H9 (cell line): ENCODE results near the gene NUP133. TPM values are rescaled to one million over a fixed set of nuclear protein-coding genes. Genes with fewer than 3 reads are reported as not detected.

Source experiments
- DNase-seq: peaks from one replicate; pipeline ENCODE4 v3.0.0-alpha.2; 2017
- H2AFZ ChIP-seq: one replicate; pipeline ENCODE4 v1.6.1; 2013; ENCODE audit warnings: mild to moderate bottlenecking, low read length, control low read depth, moderate library complexity
- H2AK5ac ChIP-seq: 2 replicates; pipeline ENCODE4 v1.6.1; 2013; ENCODE audit warnings: low read length, control low read depth, mixed read lengths; ENCODE audit not compliant: insufficient read length
- H2BK120ac ChIP-seq: one replicate; pipeline ENCODE4 v1.6.1; 2013; ENCODE audit warnings: low read depth, mild to moderate bottlenecking, low read length, control low read depth, inconsistent platforms; ENCODE audit not compliant: poor library complexity, severe bottlenecking
- H2BK12ac ChIP-seq: 2 replicates; pipeline ENCODE4 v1.6.1; 2013; ENCODE audit warnings: low read length, control low read depth, mixed read lengths, low read depth; ENCODE audit not compliant: insufficient read length
- H2BK15ac ChIP-seq: 2 replicates; pipeline ENCODE4 v1.6.1; 2013; ENCODE audit warnings: low read depth, low read length, control low read depth
- H2BK20ac ChIP-seq: one replicate; pipeline ENCODE4 v1.6.1; 2013; ENCODE audit warnings: low read depth, mild to moderate bottlenecking, low read length, control low read depth, inconsistent platforms; ENCODE audit not compliant: poor library complexity, severe bottlenecking
- H2BK5ac ChIP-seq: 2 replicates; pipeline ENCODE4 v1.6.1; 2013; ENCODE audit warnings: low read length, control low read depth, mixed read lengths; ENCODE audit not compliant: insufficient read length
- H3K14ac ChIP-seq: 2 replicates; pipeline ENCODE4 v1.6.1; 2013; ENCODE audit warnings: low read length, control low read depth; ENCODE audit not compliant: insufficient read depth
- H3K18ac ChIP-seq: 2 replicates; pipeline ENCODE4 v1.6.1; 2013; ENCODE audit warnings: low read depth, mild to moderate bottlenecking, mixed read lengths, low read length, control low read depth; ENCODE audit not compliant: insufficient read length
- H3K23ac ChIP-seq: 2 replicates; pipeline ENCODE4 v1.6.1; 2013; ENCODE audit warnings: low read length, control low read depth, mixed read lengths, low read depth; ENCODE audit not compliant: insufficient read length
- H3K23me2 ChIP-seq: 2 replicates; pipeline ENCODE4 v1.6.1; 2013; ENCODE audit warnings: low read depth, mild to moderate bottlenecking, mixed read lengths, low read length, control low read depth; ENCODE audit not compliant: insufficient read length, poor library complexity, severe bottlenecking
- H3K27ac ChIP-seq: 2 replicates; pipeline ENCODE4 v1.5.1; 2013; ENCODE audit warnings: low read length, control low read depth, mixed read lengths, low read depth; ENCODE audit not compliant: insufficient read length
- H3K27me3 ChIP-seq: 2 replicates; pipeline ENCODE4 v1.6.1; 2013; ENCODE audit warnings: low read length, control low read depth, inconsistent platforms; ENCODE audit not compliant: insufficient read depth
- H3K4ac ChIP-seq: 2 replicates; pipeline ENCODE4 v1.6.1; 2013; ENCODE audit warnings: low read depth, mild to moderate bottlenecking, control low read depth, inconsistent platforms, low read length, moderate library complexity
- H3K4me1 ChIP-seq: 2 replicates; pipeline ENCODE4 v1.6.1; 2013; ENCODE audit warnings: low read length, control low read depth, inconsistent platforms; ENCODE audit not compliant: insufficient read depth
- H3K4me2 ChIP-seq: 2 replicates; pipeline ENCODE4 v1.6.1; 2013; ENCODE audit warnings: low read length, control low read depth, mixed read lengths; ENCODE audit not compliant: insufficient read length, insufficient read depth
- H3K56ac ChIP-seq: 2 replicates; pipeline ENCODE4 v1.6.1; 2013; ENCODE audit warnings: low read depth, mild to moderate bottlenecking, mixed read lengths, low read length, control low read depth; ENCODE audit not compliant: insufficient read length
- H3K79me1 ChIP-seq: 2 replicates; pipeline ENCODE4 v1.6.1; 2013; ENCODE audit warnings: low read depth, mild to moderate bottlenecking, moderate library complexity, low read length, control low read depth, inconsistent platforms; ENCODE audit not compliant: insufficient read depth, poor library complexity, severe bottlenecking
- H3K79me2 ChIP-seq: 2 replicates; pipeline ENCODE4 v1.6.1; 2013; ENCODE audit warnings: low read length, control low read depth, inconsistent platforms; ENCODE audit not compliant: insufficient read depth
- H3K9ac ChIP-seq: 2 replicates; pipeline ENCODE4 v1.6.1; 2013; ENCODE audit warnings: low read length, control low read depth, mixed read lengths; ENCODE audit not compliant: insufficient read length; ENCODE audit errors: extremely low read depth
- H3K9me3 ChIP-seq: one replicate; pipeline ENCODE4 v1.6.1; 2013; ENCODE audit warnings: low read depth, low read length, inconsistent platforms; ENCODE audit not compliant: control insufficient read depth
- H3T11ph ChIP-seq: one replicate; pipeline ENCODE4 v1.6.1; 2013; ENCODE audit warnings: mild to moderate bottlenecking, low read length, control low read depth, inconsistent platforms
- H4K20me1 ChIP-seq: one replicate; pipeline ENCODE4 v1.6.1; 2013; ENCODE audit not compliant: control insufficient read depth, insufficient read length, insufficient read depth
- H4K5ac ChIP-seq: 2 replicates; pipeline ENCODE4 v1.6.1; 2013; ENCODE audit warnings: low read depth, mild to moderate bottlenecking, mixed read lengths, low read length, control low read depth; ENCODE audit not compliant: insufficient read length
- H4K8ac ChIP-seq: replicated peaks from 2 replicates; pipeline ENCODE4 v1.6.1; 2013; ENCODE audit warnings: low read length, control low read depth, mixed read lengths, low read depth; ENCODE audit not compliant: insufficient read length
- H4K91ac ChIP-seq: 2 replicates; pipeline ENCODE4 v1.6.1; 2013; ENCODE audit warnings: low read depth, mild to moderate bottlenecking, moderate library complexity, mixed read lengths, low read length, control low read depth; ENCODE audit not compliant: insufficient read length
- H3K27ac Mint-ChIP-seq, 3 experiments: 2 replicates in 2 of 3; 3 replicates in 1 of 3; pipeline ENCODE4 v1.8.0; 2020 to 2021; ENCODE audit warnings: mixed read lengths in 3 of 3, mild to moderate bottlenecking in 1 of 3, moderate library complexity in 1 of 3
- H3K27me3 Mint-ChIP-seq: 2 replicates; pipeline ENCODE4 v1.8.0; 2021; ENCODE audit warnings: low read depth, mild to moderate bottlenecking, moderate library complexity, mixed read lengths
- H3K36me3 Mint-ChIP-seq, 3 experiments: 2 replicates in 2 of 3; 3 replicates in 1 of 3; pipeline ENCODE4 v1.8.0; 2020 to 2021; ENCODE audit warnings: low read depth in 3 of 3, mixed read lengths in 3 of 3; ENCODE audit not compliant: insufficient read depth in 1 of 3
- H3K4me1 Mint-ChIP-seq, 2 experiments: 2 replicates each; pipeline ENCODE4 v1.8.0; 2020; ENCODE audit warnings: mixed read lengths in 2 of 2
- H3K4me3 Mint-ChIP-seq, 2 experiments: 2 replicates in 1 of 2; 3 replicates in 1 of 2; pipeline ENCODE4 v1.8.0; 2020 to 2021; ENCODE audit warnings: mild to moderate bottlenecking in 2 of 2, mixed read lengths in 2 of 2, moderate library complexity in 1 of 2
- H3K9me3 Mint-ChIP-seq, 2 experiments: 2 replicates in 1 of 2; 3 replicates in 1 of 2; pipeline ENCODE4 v1.8.0; 2020; ENCODE audit warnings: mild to moderate bottlenecking in 2 of 2, mixed read lengths in 2 of 2, moderate library complexity in 1 of 2
- CTCF ChIP-seq: fragments of 200-600 bp; sonication (generic); conservative IDR thresholded peaks from 3 replicates; pipeline ENCODE4 v1.8.0; 2021; ENCODE audit warnings: antibody characterized with exemption, mild to moderate bottlenecking
- total RNA-seq: library from RNA; stranded (reverse); gene quantifications from 2 replicates; pipeline ENCODE4 v1.2.1, GENCODE V29; 2021

The NUP133 gene
- total RNA-seq, 1 experiment from 2014 or later, result 71.3 TPM

GRCh38 chr1:229536982-229537381 lies 28.8 kb upstream of the NUP133 start:
- no peaks in the 10 kb centered on the region for H3K79me2 ChIP-seq
- H3K27ac ChIP-seq, result no peak overlapping the region
- H3K18ac ChIP-seq, result no peak overlapping the region
- H3K14ac ChIP-seq, result no peak overlapping the region
- H3K23me2 ChIP-seq, result no peaks in the 10 kb centered on the region
- Mint-ChIP-seq H3K27me3 (no peaks in the 10 kb centered on the region), H3K36me3 (peaks cover 6 to 59% (median 53%) of the 10 kb centered on the region in 3 experiments; a peak in 6 of 7 replicates), H3K4me1 (no peaks in the 10 kb centered on the region), H3K27ac (no peak overlapping the region), H3K9me3 (no peaks in the 10 kb centered on the region), H3K4me3 (peak overlapping the region in 1 of 2 experiments; percentile 32; a peak in 1 of 5 replicates)
- no peak overlapping the region for H4K8ac ChIP-seq
- no peak overlapping the region for H2AK5ac ChIP-seq
- H2BK120ac ChIP-seq, result no peak overlapping the region
- no peaks in the 10 kb centered on the region for H4K20me1 ChIP-seq
- H3K4me2 ChIP-seq, result no peak overlapping the region
- no peak overlapping the region for H3K56ac ChIP-seq
- no peak overlapping the region for H4K5ac ChIP-seq
- no peaks in the 10 kb centered on the region for H3K79me1 ChIP-seq
- no peak overlapping the region for H2AFZ ChIP-seq
- H2BK20ac ChIP-seq, result no peak overlapping the region
- DNase-seq, result no peak
- H3K27me3 ChIP-seq, result no peaks in the 10 kb centered on the region
- no peak overlapping the region for H3K4ac ChIP-seq
- no peak overlapping the region for H2BK12ac ChIP-seq
- H3T11ph ChIP-seq, result no peak overlapping the region
- no peak overlapping the region for H3K23ac ChIP-seq
- no peaks in the 10 kb centered on the region for H3K9me3 ChIP-seq
- H3K4me1 ChIP-seq, result no peaks in the 10 kb centered on the region
- no peak overlapping the region for H3K9ac ChIP-seq
- no peak overlapping the region for H2BK5ac ChIP-seq
- TF ChIP-seq CTCF, result no peak
- H4K91ac ChIP-seq, result no peak overlapping the region
- H2BK15ac ChIP-seq, result no peak overlapping the region
